Measurements from ENCODE around the gene CCDC97.
A peak's percentile ranks its signal among the peaks of the same experiment; 100 is the strongest.
"Not testable (repeated sequence)": the region's sequence is repeated elsewhere in the genome, so short reads cannot be mapped to it uniquely, and the experiment has no call there.

The CCDC97 gene

GRCh38 chr19:41364524-41365391 is 54.8 kb downstream of the CCDC97 start:
- DNase-seq (ENCODE audit: low spot score) = no peak

- DNase-seq (ENCODE audit: low spot score) = no peak
These were observed 56.1 kb downstream of the CCDC97 start for GRCh38 chr19:41366089-41366488.

GRCh38 chr19:41367848-41368301 is 57.9 kb downstream of the CCDC97 start:
- DNase-seq (ENCODE audit: low spot score) = no peak

- no peak for DNase-seq (ENCODE audit: low spot score)
These were observed 59.8 kb downstream of the CCDC97 start for GRCh38 chr19:41369769-41370168.

GRCh38 chr19:41371119-41371518 is 61.1 kb downstream of the CCDC97 start:
- not testable (repeated sequence) for DNase-seq (ENCODE audit: low spot score)

GRCh38 chr19:41371541-41371940 is 61.6 kb downstream of the CCDC97 start:
- DNase-seq (ENCODE audit: low spot score) = no peak

- no peak for DNase-seq (ENCODE audit: low spot score)
These were observed 62.5 kb downstream of the CCDC97 start for GRCh38 chr19:41372501-41372900.

GRCh38 chr19:41373993-41374392 is 64.0 kb downstream of the CCDC97 start:
- DNase-seq (ENCODE audit: low spot score) = peak; percentile 66

Measured in putamen (tissue), 1 donor.